ENCODE measurements around the gene RBP7.
A peak's percentile ranks its signal among the peaks of the same experiment; 100 is the strongest.
"Not testable (repeated sequence)": the region's sequence is repeated elsewhere in the genome, so short reads cannot be mapped to it uniquely, and the experiment has no call there.

Gene RBP7

DNA sequence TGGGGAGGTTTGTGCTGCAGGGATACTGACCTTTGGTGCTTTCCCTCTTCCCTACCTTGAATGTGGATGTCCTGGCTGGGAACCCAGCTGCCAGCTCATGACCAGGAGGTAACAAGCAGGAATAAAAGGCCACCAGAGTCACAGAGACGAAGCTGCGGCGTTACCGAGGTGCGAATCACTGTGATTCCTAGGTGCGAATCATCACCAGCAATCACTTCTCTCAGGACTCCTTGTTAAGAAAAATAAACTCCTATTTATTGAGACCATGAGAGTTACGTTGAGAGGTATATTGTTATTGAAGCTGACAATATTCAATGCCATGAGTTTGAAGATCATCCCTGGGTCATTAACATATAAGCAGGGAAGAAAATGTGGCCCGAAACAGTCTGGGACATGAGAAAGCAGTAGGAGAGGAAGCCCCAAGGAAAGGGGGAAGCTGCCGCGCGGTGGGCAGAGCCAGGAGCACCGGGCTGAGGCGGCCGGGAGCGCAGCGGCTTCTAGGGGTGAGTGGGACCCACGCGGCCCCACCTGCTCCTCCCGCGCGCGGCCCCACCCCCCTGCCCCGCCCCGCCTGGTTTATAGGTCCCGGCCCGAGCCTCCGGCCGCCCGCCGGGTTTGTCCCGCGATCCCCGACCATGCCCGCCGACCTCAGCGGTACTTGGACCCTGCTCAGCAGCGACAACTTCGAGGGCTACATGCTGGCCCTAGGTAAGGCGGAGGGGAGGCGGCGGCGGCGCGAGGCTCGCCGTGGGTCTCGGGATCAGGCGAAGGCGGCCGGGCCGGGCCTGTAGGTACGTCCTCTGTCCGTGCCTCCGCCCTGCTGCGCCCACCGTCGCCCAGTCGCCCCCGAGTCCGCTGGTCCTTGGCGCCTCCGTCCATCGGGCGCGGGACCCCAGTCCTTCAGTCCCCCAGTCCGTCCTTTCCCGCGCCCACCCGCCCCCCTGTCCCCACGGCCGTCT is at the start of gene RBP7:
RBP7 (plus strand) TSS at position 605 of the 959 bp plus-strand sequence; CDS start at position 636, 31 bp downstream.
- peak in 1 of 14 donors; percentile 22 for DNase-seq

DNA sequence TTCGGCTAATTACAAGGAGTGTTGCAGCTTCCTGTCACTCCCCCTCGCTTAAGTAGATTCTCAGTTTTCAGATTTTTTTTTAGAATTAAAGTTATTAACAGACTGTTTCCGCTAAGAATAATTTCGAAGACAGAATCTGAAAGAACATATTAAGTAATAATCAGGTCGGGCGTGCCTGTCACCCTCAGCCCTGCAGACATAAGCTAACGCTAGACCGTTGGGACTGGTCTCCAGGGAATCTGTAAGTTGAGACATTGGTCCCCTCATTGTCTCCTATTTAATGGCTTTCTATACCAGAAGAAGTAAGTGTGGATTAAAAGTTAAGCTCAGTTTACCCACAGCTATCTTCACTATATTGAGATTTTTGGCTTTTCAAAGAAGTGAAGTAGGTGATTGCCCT is 39.3 kb upstream of the RBP7 start:
- no peak for DNase-seq

DNA sequence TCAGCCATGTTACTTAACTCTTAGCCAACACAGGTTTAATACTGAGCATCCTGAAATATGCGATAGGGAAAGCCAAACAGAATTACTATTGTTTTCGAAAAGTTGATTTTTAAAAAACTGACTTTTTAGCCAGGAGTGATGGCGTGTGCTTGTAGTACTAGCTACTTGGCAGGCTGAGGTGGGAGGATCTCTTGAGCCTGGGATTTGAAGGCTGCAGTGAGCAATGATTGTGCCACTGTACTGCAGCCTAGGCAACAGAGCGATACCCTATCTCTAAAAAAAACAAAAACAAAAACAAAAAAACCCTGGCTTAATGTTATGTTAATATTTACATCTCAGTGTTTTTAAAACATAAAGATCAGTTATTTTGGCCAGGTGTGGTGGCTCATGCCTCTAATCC is 37.0 kb upstream of the RBP7 start:
- no peak for DNase-seq

DNA sequence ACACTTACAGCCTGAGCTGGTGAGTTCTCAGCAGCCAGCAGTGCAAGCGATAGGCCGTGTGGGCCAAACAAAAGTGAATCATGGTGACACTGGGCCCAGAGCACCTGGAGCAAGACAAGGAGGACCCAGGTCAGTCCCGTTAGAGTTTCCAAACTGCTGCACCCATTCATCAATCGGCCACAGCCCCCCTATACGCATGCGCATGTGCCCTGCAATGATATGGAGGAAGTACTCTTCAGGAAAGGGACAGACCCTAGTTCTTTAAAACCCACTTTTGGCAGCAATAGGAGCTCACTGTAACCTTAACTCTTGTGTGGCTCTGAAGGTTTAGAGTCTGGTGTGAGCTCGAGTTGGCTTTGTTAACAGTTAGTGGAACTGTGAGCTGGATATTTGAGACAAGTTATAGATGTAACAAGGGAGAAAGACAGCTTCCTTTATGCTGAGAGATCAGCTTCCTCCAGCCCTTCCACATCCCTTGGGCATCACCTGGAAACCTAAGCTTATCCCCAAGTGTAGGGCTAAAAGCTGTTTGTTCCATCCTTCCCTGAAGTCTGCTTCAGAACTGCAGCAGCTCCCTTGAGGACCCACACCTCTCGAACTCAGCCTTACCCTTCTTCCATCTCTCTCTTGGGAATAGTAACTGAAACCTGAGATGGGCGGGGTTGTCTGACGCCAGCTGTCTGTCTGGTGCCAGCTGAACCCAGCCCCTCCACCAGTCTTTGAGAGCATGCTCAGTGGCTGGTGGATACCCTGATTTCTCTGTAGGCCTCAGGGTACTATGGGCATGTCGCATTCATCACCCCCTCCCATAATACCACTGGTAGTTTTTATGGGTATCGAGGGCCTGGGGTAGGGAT is 36.1 kb upstream of the RBP7 start:
- DNase-seq: no peak

DNA sequence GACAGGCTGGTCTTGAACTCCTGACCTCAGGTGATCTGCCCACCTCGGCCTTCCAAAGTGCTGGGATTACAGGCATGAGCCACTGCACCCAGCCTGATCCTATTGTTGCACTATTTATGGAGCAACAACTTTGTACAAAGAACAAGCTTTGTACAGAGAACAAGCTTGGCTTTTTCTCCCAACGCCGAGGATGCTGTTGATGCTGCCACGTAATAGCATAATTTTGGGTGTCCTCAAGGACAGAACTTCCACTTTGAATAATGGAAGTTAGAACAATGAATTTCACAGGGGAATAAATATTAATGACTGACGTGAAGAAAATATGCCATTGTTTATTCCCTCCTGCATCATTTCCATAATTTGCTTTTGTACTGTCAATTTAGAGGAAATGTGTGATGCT is 12.8 kb upstream of the RBP7 start:
- DNase-seq: peak in 3 of 14 donors; percentile 4 to 14 (median 4)

DNA sequence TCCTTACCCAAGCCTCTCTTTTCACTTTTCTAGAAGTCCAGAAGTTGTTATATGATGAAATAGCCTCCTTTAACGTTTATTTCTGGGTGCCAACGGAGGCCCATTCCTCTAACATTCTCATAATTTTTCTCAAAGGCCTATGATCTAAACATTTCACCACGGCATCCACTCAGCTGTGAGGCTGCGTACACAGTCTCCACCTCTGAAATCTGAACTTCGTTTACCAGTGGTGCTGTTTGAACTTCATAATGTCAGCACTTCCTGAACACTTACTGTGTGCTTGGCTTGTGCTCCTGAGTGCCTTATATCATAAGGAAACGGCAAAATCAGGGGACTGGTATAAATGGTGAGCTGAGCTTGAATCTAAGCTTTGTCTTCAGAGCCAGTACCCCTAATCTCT is 12.0 kb upstream of the RBP7 start:
- no peak for DNase-seq

DNA sequence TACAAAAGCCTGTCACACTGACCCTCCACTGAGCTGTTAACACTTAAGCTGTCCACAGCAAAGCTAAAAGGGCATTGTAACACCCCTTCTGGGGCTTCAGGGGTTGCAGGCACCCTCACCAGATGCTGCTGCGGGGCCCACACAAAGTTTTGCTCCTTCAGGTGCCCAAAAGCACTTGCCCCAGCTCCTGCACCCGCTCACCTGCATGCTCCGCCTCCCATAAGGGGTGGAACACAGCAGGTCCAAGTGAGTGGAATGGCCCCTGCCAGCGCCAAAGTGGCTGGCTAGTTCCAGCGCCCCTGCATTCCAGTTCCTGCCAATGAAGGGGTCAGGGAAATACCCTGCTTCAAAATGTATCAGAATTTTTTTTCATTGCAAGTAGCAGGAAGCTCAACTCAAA is 7.3 kb upstream of the RBP7 start:
- DNase-seq: no peak

DNA sequence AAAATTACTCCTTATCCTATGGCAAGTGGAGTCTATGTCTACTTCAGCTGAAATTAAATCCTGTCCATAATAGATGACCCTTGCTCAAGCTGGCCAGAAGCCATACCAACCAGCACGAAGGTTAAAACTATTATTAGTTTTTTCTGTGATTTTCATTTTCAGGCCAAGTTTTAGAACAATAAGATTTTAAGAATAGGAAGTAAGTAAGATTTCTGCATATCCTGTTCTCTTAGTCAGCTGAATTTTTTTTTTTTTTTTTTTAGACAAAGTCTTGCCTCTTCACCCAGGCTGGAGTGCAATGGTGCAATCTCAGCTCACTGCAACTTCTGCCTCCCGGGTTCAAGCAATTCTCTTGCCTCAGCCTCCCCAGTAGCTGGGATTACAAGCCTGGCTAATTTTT is 6.1 kb upstream of the RBP7 start:
- DNase-seq: no peak

DNA sequence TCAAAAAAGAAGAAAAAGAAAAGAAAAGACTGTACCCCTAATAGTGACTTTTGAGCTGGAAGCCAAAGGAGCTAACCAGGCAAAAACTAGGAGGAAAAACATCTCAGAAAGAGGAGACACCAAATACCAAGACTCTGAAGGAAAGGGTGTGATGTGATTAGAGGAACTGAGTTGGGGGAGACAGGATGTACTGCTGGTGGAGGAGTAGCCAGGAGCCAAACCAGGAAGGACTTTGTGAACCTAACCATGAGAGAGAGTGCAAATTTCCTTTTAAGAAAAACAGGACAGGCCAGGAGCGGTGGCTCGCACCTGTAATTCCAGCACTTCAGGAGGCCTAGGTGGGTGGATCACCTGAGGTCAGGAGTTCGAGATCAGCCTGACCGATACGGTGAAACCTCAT is 4.1 kb upstream of the RBP7 start:
- no peak for DNase-seq

DNA sequence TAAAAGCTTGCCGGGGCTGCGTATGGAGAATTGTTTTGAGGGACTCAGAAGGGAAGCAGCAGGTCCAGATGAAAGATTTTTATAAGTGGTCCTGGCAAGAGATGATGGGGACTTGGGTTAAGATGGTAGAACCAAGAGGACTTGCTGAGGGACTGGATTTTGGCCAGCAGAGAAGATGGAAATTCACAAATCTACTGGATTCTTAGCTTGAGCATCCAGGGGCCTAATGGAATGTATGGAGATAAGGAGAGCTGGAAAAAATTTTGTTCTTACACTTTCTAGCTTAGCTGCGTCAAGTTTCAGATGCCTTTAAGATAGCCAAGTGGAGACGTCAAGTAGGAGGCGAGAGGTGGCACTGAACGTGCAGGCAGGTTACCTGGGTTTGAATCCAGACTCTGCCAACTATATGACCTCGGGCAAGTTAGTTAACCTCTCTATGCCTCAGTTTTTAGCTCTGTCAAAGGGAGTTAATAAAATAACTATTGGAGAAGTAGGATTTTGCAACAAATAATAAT is 3.4 kb upstream of the RBP7 start:
- no peak for DNase-seq

DNA sequence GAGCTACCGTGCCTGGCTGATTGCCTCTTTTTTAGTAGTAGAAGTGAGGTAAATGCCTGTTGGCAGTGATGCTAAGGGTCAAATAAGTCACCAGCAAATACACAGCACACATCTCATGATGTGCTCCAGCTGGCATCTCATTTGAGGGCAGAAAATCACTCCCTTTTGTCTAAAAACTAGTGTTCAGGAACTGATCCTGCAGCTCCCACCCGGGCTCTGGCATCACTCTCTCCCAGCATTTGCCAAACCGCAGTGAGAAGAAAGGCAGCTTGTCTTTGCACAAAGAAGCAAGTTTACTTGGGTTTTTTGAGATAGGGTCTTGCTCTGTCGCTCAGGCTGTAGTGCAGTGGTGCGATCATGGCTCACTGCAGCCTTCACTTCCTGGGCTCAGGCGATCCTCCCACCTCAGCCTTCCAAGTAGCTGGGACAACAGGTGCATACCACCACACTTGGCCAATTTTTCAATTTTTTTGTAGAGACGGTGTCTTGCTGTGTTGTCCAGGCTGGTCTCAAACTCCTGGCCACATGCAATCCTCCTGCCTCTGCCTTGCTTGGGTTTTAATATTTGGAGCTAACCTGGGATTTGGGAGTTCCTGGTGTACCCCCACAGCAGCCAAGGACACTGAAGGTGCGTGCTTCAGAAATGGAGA is 4.1 kb downstream of the RBP7 start:
- DNase-seq: peak in 10 of 14 donors; percentile 4 to 68 (median 34)

DNA sequence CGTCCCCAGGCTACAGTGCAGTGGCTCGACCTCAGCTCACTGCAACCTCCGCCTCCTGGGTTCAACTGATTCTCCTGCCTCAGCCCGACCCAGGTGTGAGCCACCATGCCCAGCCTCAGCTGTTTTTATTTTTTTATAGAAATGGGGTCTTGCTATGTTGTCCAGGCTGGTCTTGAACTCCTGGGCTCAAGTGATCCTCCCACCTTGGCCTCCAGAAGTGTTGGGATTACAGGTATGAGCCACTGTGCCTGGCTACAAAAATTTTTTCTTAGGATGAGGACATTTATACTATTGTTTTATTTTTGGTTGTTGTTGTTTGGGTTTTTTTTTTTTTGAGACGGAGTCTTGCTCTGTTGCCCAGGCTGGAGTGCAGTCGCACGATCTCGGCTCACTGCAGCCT is 8.2 kb downstream of the RBP7 start:
- DNase-seq: not testable (repeated sequence)

DNA sequence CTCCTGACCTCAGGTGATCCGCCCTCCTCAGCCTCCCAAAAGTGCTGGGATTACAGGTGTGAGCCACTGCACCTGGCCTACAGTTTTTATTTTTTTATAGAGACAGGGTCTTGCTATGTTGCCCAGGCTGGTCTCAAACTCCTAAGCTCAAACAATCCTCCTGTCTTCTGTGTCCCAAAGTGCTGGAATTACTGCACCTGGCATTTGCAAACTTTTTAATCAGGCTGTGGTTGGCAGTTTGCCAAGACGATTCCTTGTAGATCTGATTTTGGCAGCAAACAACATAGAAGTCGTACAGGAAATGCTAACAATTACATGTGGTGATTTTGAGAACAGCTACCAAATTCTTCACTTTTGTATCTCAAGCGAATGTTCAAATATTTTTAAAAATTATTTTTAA is 10.1 kb downstream of the RBP7 start:
- no peak for DNase-seq

DNA sequence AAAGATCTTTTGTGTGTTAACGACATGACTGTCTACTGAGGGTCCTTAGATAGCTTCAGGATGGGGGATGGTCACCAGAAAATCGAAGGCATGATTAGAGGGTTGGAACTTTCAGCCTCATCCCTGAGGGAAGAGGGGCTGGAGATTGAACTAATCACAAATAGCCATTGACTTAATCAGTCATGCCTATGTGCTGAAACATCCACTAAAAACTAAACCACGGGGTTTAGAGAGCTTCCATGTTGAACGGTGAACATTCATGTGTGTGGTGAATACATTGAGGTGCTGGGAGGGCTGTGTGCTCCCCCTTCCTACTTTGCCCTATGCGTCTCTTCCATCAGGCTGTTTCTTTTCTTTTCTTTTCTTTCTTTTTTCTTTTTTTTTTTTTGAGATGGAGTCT is 17.0 kb downstream of the RBP7 start:
- DNase-seq: no peak

DNA sequence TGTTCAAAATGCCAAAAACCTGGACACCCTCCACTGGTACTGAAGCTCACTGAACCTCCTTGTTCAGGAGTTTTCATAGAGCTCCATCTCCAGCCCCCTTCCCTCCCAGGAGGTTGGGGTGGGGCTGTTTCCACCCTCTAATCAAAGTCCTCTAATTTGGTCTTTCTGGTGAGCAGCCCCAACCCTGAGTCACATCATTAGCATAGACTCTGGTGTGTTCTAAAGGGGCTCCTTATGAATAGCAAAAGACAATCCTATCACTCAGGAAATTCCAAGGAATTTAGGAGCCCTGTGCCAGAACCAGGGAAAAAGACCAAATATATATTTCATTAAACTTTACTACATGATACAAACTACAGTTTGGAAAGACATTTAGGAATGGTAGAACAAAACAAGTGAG is 22.5 kb downstream of the RBP7 start:
- DNase-seq: no peak

DNA sequence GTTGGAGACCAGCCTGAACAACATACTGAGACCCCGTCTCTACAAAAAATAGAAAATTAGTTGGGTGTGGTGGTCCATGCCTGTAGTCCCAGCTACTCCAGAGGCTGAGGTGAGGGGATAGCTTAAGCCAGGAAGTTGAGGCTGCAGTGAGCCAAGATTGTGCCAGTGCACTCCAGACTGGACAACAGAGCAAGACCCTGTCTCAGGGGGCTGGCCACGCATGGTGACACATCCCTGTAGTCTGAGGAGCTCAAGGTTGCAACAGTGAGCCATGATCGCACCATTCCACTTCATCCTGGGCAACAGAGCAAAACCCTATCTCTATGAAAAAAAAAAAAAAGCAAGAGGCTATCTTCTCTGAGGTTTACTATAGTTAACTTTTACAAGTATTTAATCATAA is 23.1 kb downstream of the RBP7 start:
- DNase-seq: no peak

DNA sequence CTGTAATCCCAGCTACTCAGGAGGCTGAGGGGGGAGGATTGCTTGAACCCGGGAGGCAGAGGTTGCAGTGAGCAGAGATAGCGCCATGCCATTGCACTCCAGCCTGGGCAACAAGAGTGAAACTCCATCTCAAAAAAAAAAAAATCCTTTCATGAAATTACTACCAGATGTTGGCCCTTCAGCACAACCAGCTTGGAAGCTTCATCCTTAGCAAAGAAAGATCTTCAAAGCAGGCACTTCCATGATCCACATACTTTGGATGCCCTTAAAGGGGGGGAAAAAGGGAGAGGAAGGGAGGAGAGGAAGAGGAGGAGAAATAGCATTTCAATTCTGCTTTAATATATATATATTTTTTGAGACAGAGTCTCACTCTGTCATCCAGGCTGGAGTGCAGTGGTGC is 23.6 kb downstream of the RBP7 start:
- DNase-seq: not testable (repeated sequence)

DNA sequence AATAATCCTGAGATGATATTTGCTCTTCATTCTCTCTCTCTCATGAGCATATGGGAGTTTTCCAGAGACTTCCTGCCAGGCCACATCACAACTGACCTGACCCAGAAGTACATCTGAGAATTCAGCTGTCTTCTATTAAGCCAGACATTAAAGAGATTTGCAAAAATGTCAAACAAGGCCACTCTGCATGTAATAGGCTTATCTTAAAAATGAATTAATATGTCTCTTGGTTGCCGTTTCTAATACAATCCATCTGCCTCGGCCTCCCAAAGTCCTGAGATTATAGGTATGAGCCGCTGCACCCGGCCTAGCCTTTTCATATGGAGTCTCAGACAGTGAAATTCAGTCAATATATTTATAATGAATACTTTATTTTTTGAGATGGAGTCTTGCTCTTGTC is 25.0 kb downstream of the RBP7 start:
- DNase-seq: not testable (repeated sequence)

DNA sequence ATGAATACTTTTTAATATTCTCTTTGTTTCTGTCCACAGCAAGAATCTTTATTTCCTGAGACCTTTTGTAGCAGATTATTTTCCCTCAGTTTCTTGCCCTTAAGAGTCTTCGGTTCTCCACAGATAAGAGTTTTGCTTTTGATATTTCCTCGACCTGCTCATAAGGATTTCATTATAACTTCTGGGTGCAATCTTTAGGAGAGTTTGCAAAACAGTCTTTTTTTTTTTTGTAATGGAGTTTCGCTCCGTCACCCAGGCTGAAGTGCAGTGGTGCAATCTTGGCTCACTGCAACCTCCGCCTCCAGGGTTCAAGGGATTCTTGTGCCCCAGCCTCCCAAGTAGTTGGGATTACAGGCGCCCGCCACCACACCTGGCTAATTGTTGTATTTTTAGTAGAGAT is 25.6 kb downstream of the RBP7 start:
- no peak for DNase-seq

DNA sequence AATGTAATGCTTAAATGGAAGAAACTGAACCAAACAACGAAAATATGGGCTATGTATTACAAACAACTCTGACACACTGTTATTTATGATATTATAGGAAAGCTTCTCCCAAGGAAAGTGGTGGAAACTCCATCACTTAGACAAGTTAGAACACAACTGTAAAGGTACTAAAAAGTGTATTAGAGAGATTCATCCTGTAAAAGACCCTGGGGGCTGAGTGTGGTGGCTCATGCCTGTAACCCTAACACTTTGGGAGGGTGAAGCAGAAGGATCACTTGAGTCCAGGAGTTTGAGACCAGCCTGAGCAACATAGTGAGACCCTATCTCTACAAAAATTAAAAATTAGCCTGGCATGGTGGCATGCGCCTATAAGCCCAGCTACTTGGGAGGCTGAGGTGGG is 28.3 kb downstream of the RBP7 start:
- no peak for DNase-seq

DNA sequence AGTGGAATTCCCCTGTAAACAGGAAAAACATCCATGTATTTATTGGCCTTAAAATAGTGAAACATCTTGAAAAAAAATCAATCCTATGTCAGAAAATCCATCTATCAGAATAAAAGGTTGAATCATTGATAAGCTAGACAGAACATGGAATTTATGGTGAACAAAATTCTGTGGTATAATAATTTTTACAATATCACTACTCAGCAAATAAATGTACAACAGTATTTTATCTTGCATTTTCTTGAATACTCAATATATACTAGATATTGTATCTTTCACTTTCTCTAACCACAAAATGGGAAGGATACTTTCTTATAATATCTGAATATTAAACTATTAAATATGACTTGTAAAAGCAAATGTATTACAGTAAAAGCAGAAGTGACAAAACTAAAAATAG is 30.0 kb downstream of the RBP7 start:
- DNase-seq: no peak

DNA sequence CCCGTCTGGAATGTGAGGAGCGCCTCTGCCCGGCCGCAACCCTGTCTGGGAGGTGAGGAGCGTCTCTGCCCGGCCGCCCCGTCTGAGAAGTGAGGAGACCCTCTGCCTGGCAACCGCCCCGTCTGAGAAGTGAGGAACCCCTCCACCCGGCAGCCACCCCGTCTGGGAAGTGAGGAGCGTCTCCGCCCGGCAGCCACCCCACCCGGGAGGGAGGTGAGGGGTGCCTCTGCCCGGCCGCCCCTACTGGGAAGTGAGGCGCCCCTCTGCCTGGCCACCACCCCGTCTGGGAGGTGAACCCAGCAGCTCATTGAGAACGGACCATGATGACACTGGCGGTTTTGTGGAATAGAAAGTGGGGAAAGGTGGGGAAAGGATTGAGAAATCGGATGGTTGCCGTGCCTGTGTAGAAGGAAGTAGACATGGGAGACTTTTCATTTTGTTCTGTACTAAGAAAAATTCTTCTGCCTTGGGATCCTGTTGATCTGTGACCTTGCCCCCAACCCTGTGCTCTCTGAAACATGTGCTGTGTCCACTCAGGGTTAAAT is 32.0 kb downstream of the RBP7 start:
- DNase-seq: not testable (repeated sequence)

All from C1 segment of cervical spinal cord (tissue), 14 donors.